Daoy (cell line): ENCODE measurements around the gene USP47. TPM values are rescaled to one million over a fixed set of nuclear protein-coding genes. Genes with fewer than 3 reads are reported as not detected.

Experiments
- DNase-seq: peaks from one replicate; pipeline ENCODE4 v3.0.0-alpha.2; 2015; ENCODE audit warnings: low read depth
- total RNA-seq: library from RNA; depleted of rRNA; stranded (reverse); fragments of >200 nt; shearing (Covaris generic); gene quantifications from 2 replicates; pipeline ENCODE4 v1.2.3, GENCODE V29; 2014

Gene USP47
- total RNA-seq, 1 experiment from 2014 or later: 32.9 TPM

DNA sequence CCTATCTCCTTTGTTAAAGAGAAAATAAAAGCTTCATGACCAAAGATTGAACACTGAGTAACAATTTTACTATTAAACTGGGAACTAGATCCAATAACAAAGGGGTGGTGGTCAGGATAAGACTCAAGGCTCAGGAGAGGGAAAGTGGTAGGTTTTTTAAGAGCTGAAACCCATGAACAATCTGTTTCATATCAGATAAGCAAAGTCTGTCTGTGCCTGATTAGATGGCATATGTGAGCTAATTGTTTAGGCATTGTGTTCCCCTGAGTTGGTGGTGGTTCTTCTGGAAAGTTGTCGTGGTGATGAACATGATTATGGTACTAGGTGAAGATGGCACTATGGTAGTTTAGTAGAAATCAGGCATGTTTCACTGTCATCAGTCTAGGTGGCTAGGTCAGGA, 24.4 kb downstream of the USP47 start:
- DNase-seq: no peak

GRCh38 chr11:11867720-11868119, 25.9 kb downstream of the USP47 start:
- DNase-seq: no peak

DNA sequence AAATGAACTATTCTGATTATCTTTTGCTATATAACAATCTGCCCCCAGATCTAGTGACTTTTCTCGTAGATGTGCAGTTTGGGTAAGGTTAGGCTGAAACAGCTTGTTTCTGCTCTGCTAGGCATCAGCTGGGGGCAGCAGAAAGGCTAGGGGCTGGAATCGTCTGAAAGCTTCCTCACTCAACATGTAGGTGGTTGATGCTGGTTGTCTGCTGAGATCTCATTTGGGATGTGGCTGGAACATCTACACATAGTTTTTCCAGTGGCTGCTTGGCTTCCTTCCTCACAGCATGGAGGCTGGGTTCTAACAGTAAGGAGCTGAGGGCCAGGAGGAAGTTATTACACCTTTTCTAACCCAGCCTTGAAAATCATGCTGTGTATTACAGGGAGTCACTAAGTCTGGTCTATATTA, 30.2 kb downstream of the USP47 start:
- DNase-seq: no peak

DNA sequence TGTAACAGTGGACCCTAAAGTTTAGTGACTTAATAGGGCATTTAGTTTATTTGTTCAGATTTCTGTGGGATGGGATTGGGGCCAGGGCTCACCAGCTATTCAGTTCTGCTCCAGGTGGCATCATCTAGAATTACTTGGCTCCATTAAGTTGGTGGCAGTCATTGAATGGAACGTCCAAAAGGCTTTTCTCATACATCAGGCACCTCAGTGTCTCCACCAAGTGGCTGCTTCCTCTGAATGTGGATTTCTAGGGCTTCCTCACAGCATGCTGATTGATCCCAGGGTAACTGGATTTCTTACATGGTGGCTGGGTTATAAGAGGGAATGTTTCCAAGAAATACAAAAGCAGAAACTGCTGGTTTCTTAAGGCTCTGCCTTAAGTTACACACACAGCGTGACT, 34.7 kb downstream of the USP47 start:
- DNase-seq: peak; percentile 18

GRCh38 chr11:11880179-11880578, 38.4 kb downstream of the USP47 start:
- no peak for DNase-seq

- no peak for DNase-seq
Observed at GRCh38 chr11:11882539-11882938, 40.8 kb downstream of the USP47 start.

DNA sequence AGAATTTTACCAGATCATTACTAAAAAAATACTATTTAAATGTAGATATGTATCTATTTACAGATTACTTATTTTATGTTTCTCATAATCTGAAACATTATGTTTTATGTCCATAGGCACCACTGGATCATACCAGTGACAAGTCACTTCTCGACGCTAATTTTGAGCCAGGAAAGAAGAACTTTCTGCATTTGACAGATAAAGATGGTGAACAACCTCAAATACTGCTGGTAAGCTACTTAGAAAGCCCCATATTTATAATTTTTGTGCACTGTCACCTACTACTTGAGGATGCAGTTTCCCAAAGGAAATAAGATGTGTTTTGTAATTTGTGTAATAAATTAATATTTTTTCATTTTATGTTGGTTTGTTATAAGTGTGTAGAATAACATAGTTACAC, 42.6 kb downstream of the USP47 start:
- DNase-seq: no peak

DNA sequence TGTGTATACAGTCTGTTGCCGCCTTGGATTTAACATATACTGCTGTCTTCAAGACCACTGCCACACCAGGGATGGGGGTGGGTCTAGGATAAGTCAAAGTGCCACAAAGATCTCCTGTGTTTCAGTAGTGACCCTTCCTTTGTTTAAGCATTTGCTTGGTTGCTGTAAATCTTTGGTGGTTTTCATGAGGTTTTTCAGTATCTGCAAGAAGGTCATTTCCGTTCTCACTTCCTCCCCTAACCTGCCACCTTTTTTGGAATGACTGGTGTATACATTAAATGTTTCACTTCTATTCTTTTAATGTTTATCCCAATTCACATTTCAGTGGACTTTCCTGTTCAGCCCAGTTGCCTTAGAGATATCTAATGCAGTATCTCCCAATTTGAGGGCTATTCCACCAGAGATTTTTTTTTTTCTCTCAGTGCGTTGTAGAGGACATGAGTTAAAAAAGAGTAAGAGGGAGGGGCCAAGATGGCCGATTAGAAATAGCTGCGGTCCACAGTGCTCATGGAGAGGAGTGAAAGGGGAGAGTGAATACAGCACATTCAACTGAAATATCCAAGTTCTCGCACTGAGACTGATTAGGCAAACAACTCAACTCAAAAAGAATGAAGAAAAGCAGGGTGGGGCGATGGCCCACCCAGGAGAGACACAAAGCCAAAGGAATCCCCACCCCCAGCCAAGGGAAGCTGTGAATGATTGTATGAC, 43.2 kb downstream of the USP47 start:
- no peak for DNase-seq

DNA sequence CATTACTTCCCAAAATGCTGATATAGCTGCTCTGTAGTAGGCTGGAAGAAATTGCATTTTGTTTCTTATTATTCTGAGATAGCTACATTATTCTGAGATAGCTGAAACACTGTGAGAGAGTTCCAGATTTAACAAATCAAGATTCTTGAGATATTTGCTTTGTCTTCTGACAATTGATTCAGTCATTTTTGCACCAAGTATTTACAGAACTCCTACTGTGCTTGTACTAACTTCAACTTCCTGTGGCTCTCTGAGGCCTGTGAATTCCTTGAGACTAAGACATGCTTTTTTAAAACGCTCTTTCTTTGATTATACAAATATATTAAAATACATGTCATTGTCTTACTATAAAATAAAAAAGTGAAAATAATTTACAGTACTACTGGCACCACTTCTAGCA, 52.7 kb downstream of the USP47 start:
- no peak for DNase-seq

DNA sequence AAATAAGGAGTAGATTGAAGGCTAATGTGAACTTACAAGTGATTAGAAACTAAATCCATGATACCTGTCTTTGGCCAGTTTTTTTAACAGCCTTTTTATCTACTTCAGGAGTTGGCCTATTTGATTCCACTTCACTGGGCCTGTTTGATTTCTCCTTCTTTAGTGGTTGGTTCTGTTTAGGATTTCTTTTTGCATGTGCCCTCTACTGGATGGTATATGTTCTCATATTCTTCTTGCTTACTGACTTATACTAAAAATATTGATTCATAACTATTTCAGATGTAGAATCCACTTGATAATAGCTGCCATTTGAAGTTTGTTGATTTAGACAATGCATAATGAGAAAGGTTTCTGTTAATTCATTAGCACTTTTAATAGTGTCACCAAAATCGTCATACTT, 53.9 kb downstream of the USP47 start:
- no peak for DNase-seq

GRCh38 chr11:11898648-11899047, 56.9 kb downstream of the USP47 start:
- no peak for DNase-seq

GRCh38 chr11:11899401-11899800, 57.6 kb downstream of the USP47 start:
- no peak for DNase-seq

DNA sequence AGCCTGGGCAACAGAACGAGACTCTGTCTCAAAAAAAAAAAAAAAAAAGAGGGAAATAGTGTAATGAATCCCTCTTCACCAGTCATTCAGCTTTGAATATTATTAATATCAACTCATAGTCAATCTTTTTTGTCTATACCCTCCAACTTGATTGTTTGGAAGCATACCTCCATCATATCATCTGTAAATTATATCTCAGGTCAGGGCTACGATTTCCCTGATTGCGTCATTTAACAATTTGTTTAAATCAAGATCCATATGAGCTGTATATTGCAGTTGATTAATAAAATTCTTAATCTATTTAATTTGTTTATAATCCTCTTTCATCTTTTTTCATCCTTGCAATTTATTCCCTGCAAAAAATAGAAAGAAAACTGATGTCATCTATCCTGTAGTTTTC, 60.2 kb downstream of the USP47 start:
- DNase-seq: no peak

DNA sequence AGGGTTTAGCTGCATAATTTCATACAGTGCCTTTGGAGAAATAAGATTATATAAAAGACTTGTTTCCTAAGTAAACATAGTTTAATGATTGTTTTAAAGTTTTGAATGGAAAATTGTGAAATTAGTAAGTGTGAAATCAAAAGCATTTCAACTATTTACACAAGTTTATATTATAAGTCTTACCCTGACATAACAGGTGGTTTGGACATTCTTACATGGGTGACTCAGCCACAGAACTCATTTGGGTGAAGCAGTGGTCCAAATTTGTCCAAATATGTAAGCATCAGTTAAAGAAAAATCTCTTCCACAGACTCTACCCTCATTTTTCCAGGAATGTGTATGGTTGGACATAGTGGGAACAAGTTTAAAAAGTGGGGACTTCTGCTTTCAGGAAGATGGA, 68.0 kb downstream of the USP47 start:
- DNase-seq: peak; percentile 2

GRCh38 chr11:11910541-11910940, 68.8 kb downstream of the USP47 start:
- no peak for DNase-seq

GRCh38 chr11:11913395-11913794, 71.6 kb downstream of the USP47 start:
- no peak for DNase-seq

- DNase-seq: no peak
Observed at GRCh38 chr11:11915625-11916024, 73.9 kb downstream of the USP47 start.

- DNase-seq: peak; percentile 69
Observed at GRCh38 chr11:11916981-11917399, 75.2 kb downstream of the USP47 start.

GRCh38 chr11:11923828-11924227, 82.1 kb downstream of the USP47 start:
- DNase-seq: no peak

GRCh38 chr11:11929920-11930319, 88.1 kb downstream of the USP47 start:
- no peak for DNase-seq

DNA sequence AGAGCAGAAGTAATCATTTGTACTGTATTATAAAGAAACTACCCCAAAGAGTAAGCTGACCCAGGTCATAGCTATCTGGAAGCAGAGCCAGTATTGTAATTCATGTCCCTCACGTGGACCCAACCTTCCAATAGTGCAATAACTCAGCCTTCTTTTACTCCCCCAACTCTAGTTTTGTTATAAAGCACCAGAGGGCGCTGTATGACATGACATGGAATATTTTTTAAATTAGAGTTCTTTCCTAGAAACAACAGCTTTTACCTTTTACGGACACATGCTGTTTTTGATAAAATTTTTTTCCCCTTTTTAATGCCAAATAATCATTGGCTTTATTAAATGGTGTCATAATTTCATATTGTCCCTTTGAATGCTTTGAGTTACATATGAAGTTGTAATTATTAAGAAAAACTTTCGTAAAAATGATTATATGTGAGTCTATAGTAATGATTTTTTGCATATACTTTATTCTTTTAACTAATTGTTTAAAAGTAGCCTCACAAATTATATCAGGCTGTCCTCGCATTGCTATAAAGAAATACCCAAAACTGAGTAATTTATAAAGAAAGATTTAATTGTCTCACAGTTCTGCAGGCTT, 89.8 kb downstream of the USP47 start:
- peak; percentile 49 for DNase-seq

DNA sequence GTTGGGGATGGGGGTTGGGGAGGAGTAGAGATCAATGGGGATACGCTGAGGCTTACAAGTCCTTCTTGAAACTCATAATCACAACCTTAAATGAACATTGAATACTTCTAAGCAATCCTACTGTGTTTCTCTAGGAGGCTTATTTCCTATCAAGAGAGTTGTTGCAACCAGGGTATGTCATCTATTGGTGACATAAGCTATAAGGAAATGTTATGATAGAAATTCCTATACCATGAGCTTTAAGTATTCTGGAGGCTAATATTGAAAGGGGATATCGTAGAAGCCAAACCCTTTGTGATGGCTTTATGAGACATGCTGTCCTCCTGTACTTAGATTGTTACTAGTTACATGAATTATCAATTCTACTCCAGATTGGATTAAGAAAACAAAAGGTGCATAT, 93.8 kb downstream of the USP47 start:
- DNase-seq: no peak

- no peak for DNase-seq
Observed at GRCh38 chr11:11937433-11937832, 95.7 kb downstream of the USP47 start.

- no peak for DNase-seq
Observed at GRCh38 chr11:11937957-11938356, 96.2 kb downstream of the USP47 start.
